ENCODE measurements around the gene C5orf15.

C5orf15 gene

GRCh38 chr5:133921979-133922378 is 46.4 kb downstream of the C5orf15 start:
- H3K4me2 ChIP-seq (ENCODE audit: low read length) = no peak overlapping the region
- TF ChIP-seq EZH2phosphoT487 (IDR thresholded peaks at IDR 0.05; ENCODE audit: low read depth) = no peak
- no peak for TF ChIP-seq CTCF (IDR thresholded peaks at IDR 0.05; ENCODE audit: low read depth, low read length)
- no peaks in the 10 kb centered on the region for H4K20me1 ChIP-seq (ENCODE audit: insufficient read depth, low read length)
- no peak overlapping the region for H3K4me3 ChIP-seq (ENCODE audit: low read length)
- no peak overlapping the region for H2AFZ ChIP-seq (ENCODE audit: low read depth, low read length)
- no peak overlapping the region for H3K27ac ChIP-seq (ENCODE audit: low read length)
- H3K9ac ChIP-seq (ENCODE audit: low read length) = no peak overlapping the region
- H3K36me3 ChIP-seq (replicated peaks; ENCODE audit: low read depth, low read length) = no peaks in the 10 kb centered on the region
- H3K27me3 ChIP-seq (ENCODE audit: low read depth, low read length) = no peaks in the 10 kb centered on the region
- H3K79me2 ChIP-seq (ENCODE audit: low read length) = no peaks in the 10 kb centered on the region
- H3K9me3 ChIP-seq (ENCODE audit: insufficient read depth, low read length) = no peaks in the 10 kb centered on the region
- peaks cover 2% of the 10 kb centered on the region; the same call in 1 of the 2 replicates for H3K4me1 ChIP-seq (ENCODE audit: low read length)

GRCh38 chr5:133921069-133921468 is 47.4 kb downstream of the C5orf15 start:
- Histone ChIP-seq H3K79me2 (ENCODE audit: low read length) (no peaks in the 10 kb centered on the region), H3K4me1 (ENCODE audit: low read length) (no peaks in the 10 kb centered on the region; the same call in 1 of the 2 replicates), H3K27ac (ENCODE audit: low read length) (no peak overlapping the region), H2AFZ (ENCODE audit: low read depth, low read length) (no peak overlapping the region), H3K9ac (ENCODE audit: low read length) (no peak overlapping the region), H3K4me2 (ENCODE audit: low read length) (no peak overlapping the region), H3K36me3 (replicated peaks; ENCODE audit: low read depth, low read length) (no peaks in the 10 kb centered on the region), H3K9me3 (ENCODE audit: insufficient read depth, low read length) (no peaks in the 10 kb centered on the region), H4K20me1 (ENCODE audit: insufficient read depth, low read length) (no peaks in the 10 kb centered on the region), H3K27me3 (ENCODE audit: low read depth, low read length) (no peaks in the 10 kb centered on the region), H3K4me3 (ENCODE audit: low read length) (no peak overlapping the region)
- no peak for TF ChIP-seq CTCF (IDR thresholded peaks at IDR 0.05; ENCODE audit: low read depth, low read length)
- no peak for TF ChIP-seq EZH2phosphoT487 (IDR thresholded peaks at IDR 0.05; ENCODE audit: low read depth)

DNA sequence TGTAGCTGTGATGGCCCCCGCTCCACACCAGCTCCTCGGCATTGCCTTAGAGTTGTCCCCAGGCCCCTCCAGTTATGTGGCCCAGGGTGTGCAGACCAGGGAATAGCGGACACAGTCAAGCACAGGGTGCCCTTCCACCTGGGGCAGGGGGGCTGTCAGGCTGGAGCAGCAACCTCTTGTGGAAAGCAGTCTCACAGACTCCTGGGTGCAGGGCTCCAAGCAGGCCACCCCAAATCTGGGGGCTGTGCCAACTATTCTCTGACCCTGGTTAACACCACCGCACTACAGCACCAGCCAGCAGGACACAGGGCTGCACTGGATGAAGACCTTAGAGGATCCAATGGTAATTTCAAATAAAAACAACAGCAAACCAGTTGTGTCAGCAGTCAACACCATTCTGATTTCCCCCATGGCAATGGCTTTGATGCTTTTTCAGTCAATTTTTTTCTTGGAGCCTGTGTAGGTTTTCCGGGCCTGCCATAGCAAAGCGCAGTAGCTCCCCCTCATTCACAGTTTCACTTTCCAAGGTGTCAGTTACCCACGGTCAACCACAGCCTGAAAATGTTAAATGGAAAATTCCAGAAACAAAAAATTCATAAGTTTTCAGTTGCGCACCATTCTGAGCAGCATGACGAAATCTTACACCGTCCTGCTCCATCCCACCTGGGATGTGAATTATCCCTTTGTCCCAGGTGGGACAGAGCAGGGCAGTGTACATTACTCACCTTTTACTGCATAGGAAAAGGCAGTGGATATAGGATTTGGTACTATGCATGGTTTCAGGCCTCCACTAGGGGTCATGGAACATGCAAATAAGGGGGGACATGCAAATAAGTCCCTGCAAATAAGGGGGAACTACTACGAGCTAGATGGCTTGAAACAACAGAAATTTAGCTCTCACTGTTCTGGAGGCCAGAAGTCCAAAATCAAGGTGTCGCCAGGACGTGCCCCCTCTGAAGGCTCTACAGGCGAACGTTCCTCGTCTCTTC is 49.0 kb downstream of the C5orf15 start:
- Histone ChIP-seq H3K9me3 (ENCODE audit: insufficient read depth, low read length) (no peaks in the 10 kb centered on the region), H3K4me2 (ENCODE audit: low read length) (no peak overlapping the region), H3K27me3 (ENCODE audit: low read depth, low read length) (no peaks in the 10 kb centered on the region), H3K4me3 (ENCODE audit: low read length) (no peak overlapping the region), H3K36me3 (replicated peaks; ENCODE audit: low read depth, low read length) (no peaks in the 10 kb centered on the region), H2AFZ (ENCODE audit: low read depth, low read length) (no peak overlapping the region), H3K9ac (ENCODE audit: low read length) (no peak overlapping the region), H4K20me1 (ENCODE audit: insufficient read depth, low read length) (no peaks in the 10 kb centered on the region), H3K27ac (ENCODE audit: low read length) (no peak overlapping the region), H3K4me1 (ENCODE audit: low read length) (no peaks in the 10 kb centered on the region; the same call in 1 of the 2 replicates), H3K79me2 (ENCODE audit: low read length) (no peaks in the 10 kb centered on the region)
- TF ChIP-seq CTCF (IDR thresholded peaks at IDR 0.05; ENCODE audit: low read depth, low read length) (no peak), EZH2phosphoT487 (IDR thresholded peaks at IDR 0.05; ENCODE audit: low read depth) (no peak)

GRCh38 chr5:133918731-133919130 is 49.7 kb downstream of the C5orf15 start:
- Histone ChIP-seq H3K4me1 (ENCODE audit: low read length) (no peaks in the 10 kb centered on the region; the same call in 1 of the 2 replicates), H2AFZ (ENCODE audit: low read depth, low read length) (no peak overlapping the region), H4K20me1 (ENCODE audit: insufficient read depth, low read length) (no peaks in the 10 kb centered on the region), H3K79me2 (ENCODE audit: low read length) (no peaks in the 10 kb centered on the region), H3K4me3 (ENCODE audit: low read length) (no peak overlapping the region), H3K36me3 (replicated peaks; ENCODE audit: low read depth, low read length) (no peaks in the 10 kb centered on the region), H3K27ac (ENCODE audit: low read length) (no peak overlapping the region), H3K27me3 (ENCODE audit: low read depth, low read length) (no peaks in the 10 kb centered on the region), H3K9ac (ENCODE audit: low read length) (no peak overlapping the region), H3K4me2 (ENCODE audit: low read length) (no peak overlapping the region), H3K9me3 (ENCODE audit: insufficient read depth, low read length) (no peaks in the 10 kb centered on the region)
- TF ChIP-seq EZH2phosphoT487 (IDR thresholded peaks at IDR 0.05; ENCODE audit: low read depth) = no peak
- TF ChIP-seq CTCF (IDR thresholded peaks at IDR 0.05; ENCODE audit: low read depth, low read length) = no peak
